Measurements from ENCODE around the gene TASOR.

The TASOR gene

GRCh38 chr3:56680054-56680580 lies 2.9 kb downstream of the TASOR start:
- DNase-seq (ENCODE audit: insufficient read length) (no peak), FAIRE-seq (peak; percentile 76)
- no peak for TF ChIP-seq TAF1 (IDR thresholded peaks at IDR 0.05; ENCODE audit: borderline replicate concordance, low read depth, low read length)
- no peak for TF ChIP-seq POLR2A (IDR thresholded peaks at IDR 0.05; ENCODE audit: low read depth, low read length)
- no peak for TF ChIP-seq POLR2AphosphoS5 (IDR thresholded peaks at IDR 0.05; ENCODE audit: low read depth, low read length)

GRCh38 chr3:56677286-56677685 lies 5.8 kb downstream of the TASOR start:
- DNase-seq (ENCODE audit: insufficient read length) (no peak), FAIRE-seq (no peak)
- TF ChIP-seq POLR2A (IDR thresholded peaks at IDR 0.05; ENCODE audit: low read depth, low read length) (no peak), TAF1 (IDR thresholded peaks at IDR 0.05; ENCODE audit: borderline replicate concordance, low read depth, low read length) (no peak), POLR2AphosphoS5 (IDR thresholded peaks at IDR 0.05; ENCODE audit: low read depth, low read length) (no peak)

- TF ChIP-seq POLR2A (IDR thresholded peaks at IDR 0.05; ENCODE audit: low read depth, low read length) (no peak), POLR2AphosphoS5 (IDR thresholded peaks at IDR 0.05; ENCODE audit: low read depth, low read length) (no peak), TAF1 (IDR thresholded peaks at IDR 0.05; ENCODE audit: borderline replicate concordance, low read depth, low read length) (no peak)
- DNase-seq (ENCODE audit: insufficient read length): no peak
- FAIRE-seq: no peak
These were observed 9.1 kb downstream of the TASOR start for GRCh38 chr3:56673781-56674457.

GRCh38 chr3:56667973-56668579 lies 15.0 kb downstream of the TASOR start:
- DNase-seq (ENCODE audit: insufficient read length) (no peak), FAIRE-seq (peak; percentile 69)
- no peak for TF ChIP-seq TAF1 (IDR thresholded peaks at IDR 0.05; ENCODE audit: borderline replicate concordance, low read depth, low read length)
- TF ChIP-seq POLR2AphosphoS5 (IDR thresholded peaks at IDR 0.05; ENCODE audit: low read depth, low read length): no peak
- no peak for TF ChIP-seq POLR2A (IDR thresholded peaks at IDR 0.05; ENCODE audit: low read depth, low read length)

GRCh38 chr3:56664823-56665222 lies 18.2 kb downstream of the TASOR start:
- DNase-seq (ENCODE audit: insufficient read length) (no peak), FAIRE-seq (no peak)
- TF ChIP-seq POLR2AphosphoS5 (IDR thresholded peaks at IDR 0.05; ENCODE audit: low read depth, low read length) (no peak), TAF1 (IDR thresholded peaks at IDR 0.05; ENCODE audit: borderline replicate concordance, low read depth, low read length) (no peak), POLR2A (IDR thresholded peaks at IDR 0.05; ENCODE audit: low read depth, low read length) (no peak)

GRCh38 chr3:56655709-56656108 lies 27.4 kb downstream of the TASOR start:
- FAIRE-seq: no peak
- no peak for DNase-seq (ENCODE audit: insufficient read length)
- TF ChIP-seq TAF1 (IDR thresholded peaks at IDR 0.05; ENCODE audit: borderline replicate concordance, low read depth, low read length) (no peak), POLR2A (IDR thresholded peaks at IDR 0.05; ENCODE audit: low read depth, low read length) (no peak), POLR2AphosphoS5 (IDR thresholded peaks at IDR 0.05; ENCODE audit: low read depth, low read length) (no peak)

- no peak for FAIRE-seq
- DNase-seq (ENCODE audit: insufficient read length): no peak
- TF ChIP-seq POLR2A (IDR thresholded peaks at IDR 0.05; ENCODE audit: low read depth, low read length) (no peak), POLR2AphosphoS5 (IDR thresholded peaks at IDR 0.05; ENCODE audit: low read depth, low read length) (no peak), TAF1 (IDR thresholded peaks at IDR 0.05; ENCODE audit: borderline replicate concordance, low read depth, low read length) (no peak)
These were observed 28.6 kb downstream of the TASOR start for GRCh38 chr3:56654460-56654859.

- no peak for DNase-seq (ENCODE audit: insufficient read length)
- TF ChIP-seq TAF1 (IDR thresholded peaks at IDR 0.05; ENCODE audit: borderline replicate concordance, low read depth, low read length) (no peak), POLR2A (IDR thresholded peaks at IDR 0.05; ENCODE audit: low read depth, low read length) (no peak), POLR2AphosphoS5 (IDR thresholded peaks at IDR 0.05; ENCODE audit: low read depth, low read length) (no peak)
- no peak for FAIRE-seq
These were observed 37.7 kb downstream of the TASOR start for GRCh38 chr3:56645407-56645806.

- TF ChIP-seq TAF1 (IDR thresholded peaks at IDR 0.05; ENCODE audit: borderline replicate concordance, low read depth, low read length) (no peak), POLR2A (IDR thresholded peaks at IDR 0.05; ENCODE audit: low read depth, low read length) (no peak), POLR2AphosphoS5 (IDR thresholded peaks at IDR 0.05; ENCODE audit: low read depth, low read length) (no peak)
- DNase-seq (ENCODE audit: insufficient read length) (no peak), FAIRE-seq (no peak)
These were observed 49.2 kb downstream of the TASOR start for GRCh38 chr3:56633602-56634535.

Data from GM12892 (cell line).